Lower leg skin (tissue), 4 donors: ENCODE measurements around the gene TMEM164. TPM values are rescaled to one million over a fixed set of nuclear protein-coding genes. Genes with fewer than 3 reads are reported as not detected.

ENCODE experiments used
- DNase-seq, 2 donors: peaks; one replicate each; pipeline ENCODE4 v3.0.0-alpha.2; 2019; ENCODE audit warnings: low spot score in 2 of 2
- H3K4me3 ChIP-seq: fragments of 200-600 bp; sonication (generic); 2 replicates; pipeline ENCODE4 v1.5.1; 2017; ENCODE audit warnings: mild to moderate bottlenecking, low read depth; ENCODE audit not compliant: poor library complexity, severe bottlenecking
- POLR2A ChIP-seq, 2 donors: fragments of 450-650 bp; IDR thresholded peaks; one replicate each; pipeline ENCODE4 v1.6.1; 2016 to 2017; ENCODE audit warnings: antibody characterized with exemption in 2 of 2, mild to moderate bottlenecking in 1 of 2, moderate library complexity in 1 of 2
- WGBS, 2 donors: methylation state at CpG; one replicate each; pipeline ENCODE4 v1.1.5; 2018; 5-methylcytosine and 5-hydroxymethylcytosine counted together
- intact Hi-C: fragments of 100-400 bp; cut with DNase I; formaldehyde crosslinking; loops from one replicate; pipeline ENCODE4 v1.15.0; 2023; ENCODE audit warnings: low total_unique reads
- total RNA-seq, 4 donors: library from RNA; depleted of rRNA; stranded (reverse); fragments of >200 nt; gene quantifications; one replicate each; pipeline ENCODE4 v1.1.0, GENCODE V29; 2016
- TF ChIP-seq, protein P1 (sequence below), 3 donors: fragments of 450-650 bp; IDR thresholded peaks; one replicate each; pipeline ENCODE4 v1.5.1; 2016; ENCODE audit warnings: antibody characterized with exemption in 3 of 3, mild to moderate bottlenecking in 3 of 3, moderate library complexity in 2 of 3

TMEM164 gene
- total RNA-seq, 4 donors from 2014 or later: 39.4 to 73.2 (median 60.8) TPM

DNA sequence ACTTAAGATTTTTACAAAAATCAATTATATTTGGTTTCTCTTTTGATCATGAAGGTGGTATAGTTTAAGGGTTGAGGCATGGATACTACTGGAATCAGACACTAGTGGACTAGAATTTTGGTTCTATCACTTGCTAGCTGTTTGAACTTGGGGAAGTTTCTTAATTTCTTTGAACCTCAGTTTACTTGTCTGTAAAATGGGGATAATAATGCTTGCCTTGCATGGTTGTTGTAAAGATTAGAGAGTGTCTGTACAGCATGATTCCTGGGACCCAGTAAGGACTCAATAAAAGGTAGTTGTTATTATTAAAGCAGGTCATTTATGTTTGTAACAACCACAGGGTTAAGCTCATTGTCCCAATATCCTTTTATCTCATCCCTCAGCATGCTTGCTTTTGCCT is 36.0 kb downstream of the TMEM164 start:
- TF ChIP-seq, protein P1, sequence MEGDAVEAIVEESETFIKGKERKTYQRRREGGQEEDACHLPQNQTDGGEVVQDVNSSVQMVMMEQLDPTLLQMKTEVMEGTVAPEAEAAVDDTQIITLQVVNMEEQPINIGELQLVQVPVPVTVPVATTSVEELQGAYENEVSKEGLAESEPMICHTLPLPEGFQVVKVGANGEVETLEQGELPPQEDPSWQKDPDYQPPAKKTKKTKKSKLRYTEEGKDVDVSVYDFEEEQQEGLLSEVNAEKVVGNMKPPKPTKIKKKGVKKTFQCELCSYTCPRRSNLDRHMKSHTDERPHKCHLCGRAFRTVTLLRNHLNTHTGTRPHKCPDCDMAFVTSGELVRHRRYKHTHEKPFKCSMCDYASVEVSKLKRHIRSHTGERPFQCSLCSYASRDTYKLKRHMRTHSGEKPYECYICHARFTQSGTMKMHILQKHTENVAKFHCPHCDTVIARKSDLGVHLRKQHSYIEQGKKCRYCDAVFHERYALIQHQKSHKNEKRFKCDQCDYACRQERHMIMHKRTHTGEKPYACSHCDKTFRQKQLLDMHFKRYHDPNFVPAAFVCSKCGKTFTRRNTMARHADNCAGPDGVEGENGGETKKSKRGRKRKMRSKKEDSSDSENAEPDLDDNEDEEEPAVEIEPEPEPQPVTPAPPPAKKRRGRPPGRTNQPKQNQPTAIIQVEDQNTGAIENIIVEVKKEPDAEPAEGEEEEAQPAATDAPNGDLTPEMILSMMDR (IDR thresholded peaks at IDR 0.05): no peak
- no peak for TF ChIP-seq POLR2A (IDR thresholded peaks at IDR 0.05)
- DNase-seq: no peak
- intact Hi-C loops: no loop called here
- H3K4me3 ChIP-seq: no peak overlapping the region

DNA sequence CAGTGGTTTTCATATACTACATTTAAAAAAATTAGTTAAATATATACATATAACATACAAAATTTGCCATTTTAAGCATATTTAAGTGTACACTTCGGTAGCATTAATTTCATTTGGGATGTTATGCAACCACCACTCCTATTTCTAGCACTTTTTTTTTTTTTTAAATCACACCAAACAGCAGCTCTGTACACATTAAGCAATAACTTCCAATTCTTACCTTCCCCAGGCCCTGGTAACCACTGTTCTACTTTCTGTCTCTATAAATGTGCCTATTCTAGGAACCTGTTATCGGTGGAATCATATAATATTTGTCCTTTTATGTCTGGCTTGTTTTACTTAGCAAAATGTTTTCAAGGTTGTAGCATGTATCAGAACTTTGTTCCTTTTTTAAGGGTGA is 39.1 kb downstream of the TMEM164 start:
- DNase-seq: no peak
- intact Hi-C loops: no loop called here
- TF ChIP-seq, protein P1 (IDR thresholded peaks at IDR 0.05): no peak
- TF ChIP-seq POLR2A (IDR thresholded peaks at IDR 0.05): no peak
- H3K4me3 ChIP-seq: no peak overlapping the region
- 81 to 93% methylated on average over 2 of the region's 2 CpGs for WGBS, 2 donors

DNA sequence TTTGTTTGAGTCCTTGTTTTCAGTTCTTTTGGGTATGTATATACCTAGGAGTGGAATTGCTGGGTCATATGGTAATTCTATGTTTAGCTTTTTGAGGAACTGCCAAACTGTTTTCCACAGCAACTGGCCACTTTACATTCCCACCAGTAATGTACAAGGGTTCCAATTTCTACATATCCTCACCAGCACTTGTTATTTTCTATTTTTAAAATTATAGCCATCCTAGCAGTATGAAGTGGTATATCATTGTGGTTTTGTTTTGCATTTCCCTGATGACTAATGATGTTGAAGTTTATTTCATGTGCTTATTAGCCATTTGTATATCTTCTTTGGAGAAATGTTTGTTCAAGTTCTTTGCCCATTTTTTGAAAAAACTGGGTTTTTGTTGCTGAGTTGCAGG is 39.6 kb downstream of the TMEM164 start:
- intact Hi-C loops: no loop called here
- H3K4me3 ChIP-seq: no peak overlapping the region
- DNase-seq: no peak
- TF ChIP-seq POLR2A (IDR thresholded peaks at IDR 0.05): no peak
- TF ChIP-seq, protein P1 (IDR thresholded peaks at IDR 0.05): no peak

DNA sequence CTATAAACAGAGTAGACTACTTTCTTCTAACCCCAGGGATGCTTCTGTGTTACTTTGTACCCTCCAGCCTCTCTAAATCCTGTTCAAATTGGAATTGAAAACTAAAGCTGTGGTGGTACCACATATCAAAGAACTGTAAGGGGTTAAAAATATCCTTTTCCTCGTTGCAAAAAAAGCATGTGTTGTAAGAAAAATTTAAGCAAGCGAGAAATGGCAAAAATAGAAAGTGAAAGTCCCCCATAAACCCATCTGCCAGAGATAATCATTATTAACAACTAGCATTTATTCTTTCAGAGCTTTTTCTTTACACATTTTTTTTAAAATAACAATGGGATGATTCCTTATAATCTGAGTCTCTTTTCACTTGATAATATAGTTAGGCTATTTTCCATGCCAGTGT is 40.6 kb downstream of the TMEM164 start:
- intact Hi-C loops: no loop called here
- H3K4me3 ChIP-seq: no peak overlapping the region
- WGBS, 2 donors: 20 to 25% methylated on average over 2 of the region's 2 CpGs
- DNase-seq: no peak
- TF ChIP-seq, protein P1 (IDR thresholded peaks at IDR 0.05): no peak
- TF ChIP-seq POLR2A (IDR thresholded peaks at IDR 0.05): no peak

DNA sequence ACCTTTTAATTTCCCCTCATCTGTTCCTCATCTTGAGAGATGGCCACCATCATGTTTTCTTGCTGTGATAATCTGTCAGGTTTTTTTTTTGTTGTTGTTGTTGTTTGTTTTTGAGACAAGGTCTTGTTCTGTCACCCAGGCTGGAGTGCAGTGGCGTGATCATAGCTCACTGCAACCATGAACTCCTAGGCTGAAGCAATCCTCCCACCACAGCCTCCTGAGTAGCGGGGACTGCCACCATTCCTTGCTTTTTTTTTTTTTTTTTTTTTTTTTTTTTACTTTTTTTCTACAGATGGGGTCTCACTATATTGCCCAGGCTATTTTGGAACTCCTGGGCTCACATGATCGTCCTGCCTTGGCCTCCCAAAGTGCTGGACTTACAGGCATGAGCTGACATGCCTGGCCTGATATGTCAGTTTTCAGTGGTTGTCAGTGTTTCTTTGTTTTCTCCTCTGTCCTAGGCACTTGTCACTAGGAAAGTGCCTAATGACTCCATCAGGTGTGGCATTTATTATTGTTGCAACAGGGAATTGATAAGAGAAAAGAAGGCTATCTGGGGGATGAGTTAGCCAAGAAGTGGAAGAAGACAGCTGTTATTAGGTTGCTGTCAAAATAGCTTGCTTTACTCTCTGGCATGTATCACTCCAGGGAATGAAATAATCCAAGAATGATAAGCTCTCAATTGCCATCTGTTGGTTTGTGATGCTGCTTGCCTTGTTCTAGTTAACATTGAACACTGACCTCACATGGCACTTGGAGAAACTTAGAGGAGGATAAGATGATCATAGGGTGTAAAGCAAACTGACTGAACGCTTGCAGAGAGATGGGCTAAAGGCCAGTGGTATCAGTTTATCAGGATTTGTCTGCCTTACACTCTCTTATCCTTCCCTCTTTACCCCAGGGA is 41.7 kb downstream of the TMEM164 start:
- H3K4me3 ChIP-seq: no peak overlapping the region
- no peak for DNase-seq
- whole genome bisulfite sequencing, 2 donors: 59 to 80% methylated on average over 4 of the region's 4 CpGs
- intact Hi-C loops: no loop called here
- TF ChIP-seq, protein P1 (IDR thresholded peaks at IDR 0.05): no peak
- TF ChIP-seq POLR2A (IDR thresholded peaks at IDR 0.05): no peak

DNA sequence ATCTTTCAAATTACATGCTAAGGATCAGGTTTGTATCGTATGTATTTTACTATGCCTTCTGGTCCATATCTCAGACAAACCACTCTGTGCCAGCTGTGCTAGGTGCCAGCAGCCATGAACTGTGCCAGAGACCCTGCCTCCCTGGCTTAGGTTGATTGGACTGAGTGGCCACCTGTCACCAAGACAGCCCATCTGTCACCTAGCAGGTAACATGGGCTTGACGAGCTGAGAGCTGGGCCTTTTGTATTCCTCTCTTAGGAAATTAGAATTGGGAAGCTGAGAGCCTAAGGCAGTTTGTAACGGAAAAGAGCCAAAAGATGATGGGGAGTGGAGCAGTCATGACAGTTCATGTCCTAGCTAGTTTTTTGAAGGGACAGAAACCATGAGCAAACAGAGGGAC is 42.5 kb downstream of the TMEM164 start:
- DNase-seq: no peak
- H3K4me3 ChIP-seq: no peak overlapping the region
- 44 to 60% methylated on average over 3 of the region's 3 CpGs for WGBS, 2 donors
- TF ChIP-seq, protein P1 (IDR thresholded peaks at IDR 0.05): no peak
- intact Hi-C loops: no loop called here
